ENCODE data around the gene KCTD2.

The KCTD2 gene

DNA sequence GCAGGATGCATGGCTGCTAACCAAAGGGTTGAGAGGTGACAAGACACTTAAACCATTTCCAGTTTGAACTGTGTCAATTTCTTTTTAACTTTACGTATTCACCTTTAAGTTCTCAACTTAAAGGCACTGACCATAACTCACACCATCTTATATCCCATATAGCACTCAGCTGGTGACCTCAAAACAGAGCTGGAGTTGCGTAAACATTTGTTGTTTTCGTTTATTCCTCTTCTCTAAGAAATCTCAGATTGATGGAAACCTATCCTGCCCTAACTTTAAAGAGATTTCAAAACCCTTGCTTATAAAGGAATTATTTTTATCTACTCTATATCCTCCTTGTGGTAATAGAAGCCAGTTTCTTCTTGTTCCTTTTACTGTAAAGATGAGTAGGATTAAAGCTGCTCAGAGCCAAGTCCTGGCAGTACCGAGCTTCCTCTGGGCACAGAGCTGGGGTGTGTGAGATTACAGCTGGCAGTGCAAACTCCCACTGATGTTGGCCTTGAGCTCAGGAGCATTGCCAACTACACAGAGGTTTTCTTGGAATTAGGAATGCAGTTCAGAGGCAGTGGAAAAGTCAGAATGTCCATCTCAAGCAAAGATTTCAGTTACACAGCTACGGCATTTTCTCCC, 1.3 kb downstream of the KCTD2 start:
- no peak for TF ChIP-seq TAF1 (IDR thresholded peaks at IDR 0.05; ENCODE audit: borderline replicate concordance, insufficient read depth, low read length)
- TF ChIP-seq FOXP2 (optimal IDR thresholded peaks at IDR 0.05; ENCODE audit: borderline replicate concordance, extremely low read depth, extremely low read length, insufficient read depth) = no peak
- TF ChIP-seq REST (IDR thresholded peaks at IDR 0.05; ENCODE audit: insufficient read depth in 1 of 2, low read depth in 2 of 2, low read length in 2 of 2) = no peak
- TF ChIP-seq SIN3A (IDR thresholded peaks at IDR 0.05; ENCODE audit: borderline replicate concordance, insufficient read depth, low read length) = no peak
- TF ChIP-seq POLR2AphosphoS5 (IDR thresholded peaks at IDR 0.05; ENCODE audit: low read depth, low read length) = no peak

- no peak for TF ChIP-seq POLR2AphosphoS5 (IDR thresholded peaks at IDR 0.05; ENCODE audit: low read depth, low read length)
- no peak for TF ChIP-seq REST (IDR thresholded peaks at IDR 0.05; ENCODE audit: insufficient read depth in 1 of 2, low read depth in 2 of 2, low read length in 2 of 2)
- no peak for TF ChIP-seq TAF1 (IDR thresholded peaks at IDR 0.05; ENCODE audit: borderline replicate concordance, insufficient read depth, low read length)
- no peak for TF ChIP-seq SIN3A (IDR thresholded peaks at IDR 0.05; ENCODE audit: borderline replicate concordance, insufficient read depth, low read length)
- TF ChIP-seq FOXP2 (optimal IDR thresholded peaks at IDR 0.05; ENCODE audit: borderline replicate concordance, extremely low read depth, extremely low read length, insufficient read depth) = no peak
Observed at GRCh38 chr17:75049057-75049456, 2.0 kb downstream of the KCTD2 start.

- TF ChIP-seq REST (IDR thresholded peaks at IDR 0.05; ENCODE audit: insufficient read depth in 1 of 2, low read depth in 2 of 2, low read length in 2 of 2) = no peak
- TF ChIP-seq SIN3A (IDR thresholded peaks at IDR 0.05; ENCODE audit: borderline replicate concordance, insufficient read depth, low read length) = no peak
- no peak for TF ChIP-seq TAF1 (IDR thresholded peaks at IDR 0.05; ENCODE audit: borderline replicate concordance, insufficient read depth, low read length)
- TF ChIP-seq POLR2AphosphoS5 (IDR thresholded peaks at IDR 0.05; ENCODE audit: low read depth, low read length) = no peak
- TF ChIP-seq FOXP2 (optimal IDR thresholded peaks at IDR 0.05; ENCODE audit: borderline replicate concordance, extremely low read depth, extremely low read length, insufficient read depth) = no peak
Observed at GRCh38 chr17:75049706-75050105, 2.7 kb downstream of the KCTD2 start.

DNA sequence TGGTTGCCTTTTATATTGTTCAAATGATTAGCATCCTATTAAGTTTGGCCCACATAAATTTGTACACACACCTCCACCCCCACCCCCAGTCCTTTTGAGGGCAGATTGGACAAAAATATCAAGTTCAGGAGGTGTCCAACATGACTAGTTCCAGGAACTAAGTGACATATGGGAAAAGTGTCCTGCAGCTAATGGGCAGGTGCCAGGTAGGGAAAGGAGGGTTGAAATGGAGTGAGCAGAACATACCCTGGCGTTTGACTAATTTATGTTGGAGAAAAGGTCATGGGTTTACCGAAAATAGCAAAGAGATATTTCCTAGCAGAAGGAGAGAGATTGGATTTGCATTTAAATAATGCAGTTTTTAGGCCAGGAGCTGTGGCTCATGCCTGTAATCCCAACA, 4.9 kb downstream of the KCTD2 start:
- TF ChIP-seq SIN3A (IDR thresholded peaks at IDR 0.05; ENCODE audit: borderline replicate concordance, insufficient read depth, low read length) = no peak
- no peak for TF ChIP-seq POLR2AphosphoS5 (IDR thresholded peaks at IDR 0.05; ENCODE audit: low read depth, low read length)
- no peak for TF ChIP-seq REST (IDR thresholded peaks at IDR 0.05; ENCODE audit: insufficient read depth in 1 of 2, low read depth in 2 of 2, low read length in 2 of 2)
- TF ChIP-seq FOXP2 (optimal IDR thresholded peaks at IDR 0.05; ENCODE audit: borderline replicate concordance, extremely low read depth, extremely low read length, insufficient read depth) = no peak
